ENCODE measurements around the gene EYS. TPM values are rescaled to one million over a fixed set of nuclear protein-coding genes. Genes with fewer than 3 reads are reported as not detected.

EYS gene
- total and polyA plus RNA-seq, 8 donors: 0.55 to 0.58 TPM; not detected in 6

DNA sequence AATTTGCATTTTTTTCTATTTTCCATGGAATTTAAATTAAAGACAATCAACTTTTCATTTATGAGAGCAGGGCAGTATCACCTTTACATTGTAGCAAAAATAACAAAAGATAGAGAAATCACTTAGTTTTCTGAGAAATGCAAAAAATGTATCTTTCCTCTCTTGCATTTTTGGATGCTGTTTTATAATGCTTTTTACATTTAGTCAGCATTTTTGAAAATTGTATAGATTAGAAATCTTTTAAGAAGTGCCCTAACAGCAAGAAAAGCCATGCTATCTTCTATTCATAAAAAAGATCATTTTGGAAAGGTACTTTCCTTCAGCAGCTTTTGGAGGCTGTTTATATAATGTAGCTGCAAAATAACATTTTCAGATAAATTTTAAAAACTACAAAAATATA lies 421.8 kb downstream of the EYS start:
- Histone ChIP-seq H3K27ac (no peak overlapping the region), H3K27me3 (no peaks in the 10 kb centered on the region), H3K4me1 (no peaks in the 10 kb centered on the region), H3K4me3 (no peak overlapping the region), H3K9me3 (no peaks in the 10 kb centered on the region), H3K36me3 (no peaks in the 10 kb centered on the region)
- TF ChIP-seq EP300 (IDR thresholded peaks at IDR 0.05) (no peak), POLR2AphosphoS5 (IDR thresholded peaks at IDR 0.05) (no peak), POLR2A (IDR thresholded peaks at IDR 0.05) (no peak)
- TF ChIP-seq, protein P1, sequence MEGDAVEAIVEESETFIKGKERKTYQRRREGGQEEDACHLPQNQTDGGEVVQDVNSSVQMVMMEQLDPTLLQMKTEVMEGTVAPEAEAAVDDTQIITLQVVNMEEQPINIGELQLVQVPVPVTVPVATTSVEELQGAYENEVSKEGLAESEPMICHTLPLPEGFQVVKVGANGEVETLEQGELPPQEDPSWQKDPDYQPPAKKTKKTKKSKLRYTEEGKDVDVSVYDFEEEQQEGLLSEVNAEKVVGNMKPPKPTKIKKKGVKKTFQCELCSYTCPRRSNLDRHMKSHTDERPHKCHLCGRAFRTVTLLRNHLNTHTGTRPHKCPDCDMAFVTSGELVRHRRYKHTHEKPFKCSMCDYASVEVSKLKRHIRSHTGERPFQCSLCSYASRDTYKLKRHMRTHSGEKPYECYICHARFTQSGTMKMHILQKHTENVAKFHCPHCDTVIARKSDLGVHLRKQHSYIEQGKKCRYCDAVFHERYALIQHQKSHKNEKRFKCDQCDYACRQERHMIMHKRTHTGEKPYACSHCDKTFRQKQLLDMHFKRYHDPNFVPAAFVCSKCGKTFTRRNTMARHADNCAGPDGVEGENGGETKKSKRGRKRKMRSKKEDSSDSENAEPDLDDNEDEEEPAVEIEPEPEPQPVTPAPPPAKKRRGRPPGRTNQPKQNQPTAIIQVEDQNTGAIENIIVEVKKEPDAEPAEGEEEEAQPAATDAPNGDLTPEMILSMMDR (IDR thresholded peaks at IDR 0.05): no peak
- DNase-seq: no peak
- intact Hi-C loops (cut with DNase I; ENCODE audit: low total_unique reads): no loop called here

DNA sequence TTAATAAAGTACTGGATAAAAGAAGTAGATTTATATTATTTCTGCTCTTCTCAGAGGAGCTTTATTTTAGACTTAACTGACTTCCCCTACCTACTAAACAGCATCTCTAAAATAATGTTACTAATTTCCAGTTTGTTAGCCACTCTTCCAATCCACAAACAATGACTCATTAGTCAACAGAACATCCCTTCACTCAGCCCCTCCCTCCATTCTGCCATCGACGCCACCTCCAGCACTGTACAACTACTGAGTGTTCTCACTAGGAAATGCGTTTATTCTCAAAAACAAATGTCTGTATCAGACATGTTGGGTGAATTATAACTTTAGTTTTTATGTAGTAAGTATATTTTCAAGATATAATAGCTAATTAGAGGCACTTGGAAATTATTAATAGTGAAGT lies 427.0 kb downstream of the EYS start:
- DNase-seq: no peak
- Histone ChIP-seq H3K9me3 (no peaks in the 10 kb centered on the region), H3K27ac (no peak overlapping the region), H3K4me1 (no peaks in the 10 kb centered on the region), H3K36me3 (no peaks in the 10 kb centered on the region), H3K27me3 (no peaks in the 10 kb centered on the region), H3K4me3 (no peak overlapping the region)
- no peak for TF ChIP-seq EP300 (IDR thresholded peaks at IDR 0.05)
- TF ChIP-seq, protein P1 (IDR thresholded peaks at IDR 0.05): no peak
- no peak for TF ChIP-seq POLR2AphosphoS5 (IDR thresholded peaks at IDR 0.05)
- no peak for TF ChIP-seq POLR2A (IDR thresholded peaks at IDR 0.05)
- intact Hi-C loops (cut with DNase I; ENCODE audit: low total_unique reads): no loop called here
- WGBS, 5 donors: 74 to 84% (median 79%) methylated on average over 3 of the region's 3 CpGs

DNA sequence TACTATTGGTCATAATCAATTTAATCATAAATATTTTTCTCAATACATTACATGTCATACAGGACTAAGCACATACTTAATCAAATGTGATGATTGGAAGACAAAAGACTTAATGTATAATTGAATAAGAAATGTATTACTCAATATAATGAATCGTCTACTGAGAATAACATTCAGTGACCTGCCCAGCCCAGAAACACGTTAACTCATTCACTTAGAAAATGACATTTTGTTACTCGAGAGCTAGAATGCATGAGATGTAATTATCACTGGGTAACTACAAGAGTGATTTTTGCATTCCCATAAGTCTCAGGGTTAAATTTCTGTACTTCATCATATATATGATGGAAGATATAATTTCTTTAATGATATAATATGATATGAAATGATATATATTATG lies 444.8 kb downstream of the EYS start:
- WGBS, 5 donors: 65 to 86% (median 80%) methylated on average over 3 of the region's 3 CpGs
- TF ChIP-seq, protein P1 (IDR thresholded peaks at IDR 0.05): no peak
- TF ChIP-seq POLR2AphosphoS5 (IDR thresholded peaks at IDR 0.05): no peak
- no peak for TF ChIP-seq EP300 (IDR thresholded peaks at IDR 0.05)
- no peak for TF ChIP-seq POLR2A (IDR thresholded peaks at IDR 0.05)
- H3K27me3 ChIP-seq: no peaks in the 10 kb centered on the region
- H3K4me1 ChIP-seq: no peaks in the 10 kb centered on the region
- no peaks in the 10 kb centered on the region for H3K36me3 ChIP-seq
- H3K9me3 ChIP-seq: no peaks in the 10 kb centered on the region
- no peak overlapping the region for H3K27ac ChIP-seq
- intact Hi-C loops (cut with DNase I; ENCODE audit: low total_unique reads): no loop called here
- H3K4me3 ChIP-seq: no peak overlapping the region
- no peak for DNase-seq

DNA sequence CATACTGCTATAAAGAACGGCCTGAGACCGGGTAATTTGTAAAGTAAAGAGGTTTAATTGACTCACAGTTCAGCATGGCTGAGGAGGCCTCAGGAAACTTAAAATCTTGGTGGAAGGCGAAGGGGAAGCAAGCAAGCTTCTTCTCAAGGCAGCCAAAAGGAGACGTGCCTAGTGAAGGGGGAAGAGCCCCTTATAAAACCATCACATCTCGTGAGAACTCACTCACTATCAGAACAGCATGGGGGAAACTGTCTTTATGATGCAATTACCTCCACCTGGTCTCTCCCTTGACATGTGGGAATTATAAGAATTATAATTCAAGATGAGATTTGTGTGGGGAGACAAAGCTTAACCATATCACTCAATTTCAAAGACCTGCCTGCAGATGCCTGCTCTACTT lies 447.0 kb downstream of the EYS start:
- Histone ChIP-seq H3K27ac (no peak overlapping the region), H3K4me3 (no peak overlapping the region), H3K9me3 (no peaks in the 10 kb centered on the region), H3K36me3 (no peaks in the 10 kb centered on the region), H3K4me1 (no peaks in the 10 kb centered on the region), H3K27me3 (no peaks in the 10 kb centered on the region)
- intact Hi-C loops (cut with DNase I; ENCODE audit: low total_unique reads): no loop called here
- 80 to 90% (median 84%) methylated on average over 5 of the region's 5 CpGs for WGBS, 5 donors
- TF ChIP-seq POLR2AphosphoS5 (IDR thresholded peaks at IDR 0.05): no peak
- TF ChIP-seq POLR2A (IDR thresholded peaks at IDR 0.05): no peak
- no peak for TF ChIP-seq EP300 (IDR thresholded peaks at IDR 0.05)
- TF ChIP-seq, protein P1 (IDR thresholded peaks at IDR 0.05): no peak
- DNase-seq: no peak

Measured in stomach (tissue), 9 donors.